ENCODE data around the gene SLC2A4. TPM values are rescaled to one million over a fixed set of nuclear protein-coding genes. Genes with fewer than 3 reads are reported as not detected.

The SLC2A4 gene
- total RNA-seq, 1 donor from 2014 or later, result 1.1 TPM

DNA sequence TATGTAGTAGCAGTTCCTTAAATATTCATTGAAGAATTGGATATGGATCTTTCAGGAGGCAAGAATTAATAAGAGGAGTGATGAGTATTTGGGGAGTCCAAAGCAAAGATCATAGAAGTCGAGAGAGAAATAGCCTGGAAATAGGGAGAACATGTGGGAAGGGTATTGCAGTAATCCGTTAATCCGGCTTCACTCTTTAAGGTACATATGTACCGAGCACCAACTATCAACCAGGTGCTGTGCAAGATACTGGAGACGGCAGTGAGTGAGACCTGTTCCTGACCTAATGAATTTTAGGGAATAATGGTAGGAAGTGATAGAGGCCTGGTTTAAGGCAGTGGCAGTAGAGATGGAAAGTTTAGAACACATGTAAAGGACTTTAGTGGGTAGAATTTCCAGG is 28.4 kb upstream of the SLC2A4 start:
- intact Hi-C loops (cut with DNase I), result no loop called here
- TF ChIP-seq, protein P1, sequence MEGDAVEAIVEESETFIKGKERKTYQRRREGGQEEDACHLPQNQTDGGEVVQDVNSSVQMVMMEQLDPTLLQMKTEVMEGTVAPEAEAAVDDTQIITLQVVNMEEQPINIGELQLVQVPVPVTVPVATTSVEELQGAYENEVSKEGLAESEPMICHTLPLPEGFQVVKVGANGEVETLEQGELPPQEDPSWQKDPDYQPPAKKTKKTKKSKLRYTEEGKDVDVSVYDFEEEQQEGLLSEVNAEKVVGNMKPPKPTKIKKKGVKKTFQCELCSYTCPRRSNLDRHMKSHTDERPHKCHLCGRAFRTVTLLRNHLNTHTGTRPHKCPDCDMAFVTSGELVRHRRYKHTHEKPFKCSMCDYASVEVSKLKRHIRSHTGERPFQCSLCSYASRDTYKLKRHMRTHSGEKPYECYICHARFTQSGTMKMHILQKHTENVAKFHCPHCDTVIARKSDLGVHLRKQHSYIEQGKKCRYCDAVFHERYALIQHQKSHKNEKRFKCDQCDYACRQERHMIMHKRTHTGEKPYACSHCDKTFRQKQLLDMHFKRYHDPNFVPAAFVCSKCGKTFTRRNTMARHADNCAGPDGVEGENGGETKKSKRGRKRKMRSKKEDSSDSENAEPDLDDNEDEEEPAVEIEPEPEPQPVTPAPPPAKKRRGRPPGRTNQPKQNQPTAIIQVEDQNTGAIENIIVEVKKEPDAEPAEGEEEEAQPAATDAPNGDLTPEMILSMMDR (IDR thresholded peaks at IDR 0.05), result no peak
- H3K27ac ChIP-seq, result peak overlapping the region; percentile 100
- no peaks in the 10 kb centered on the region for H3K9me3 ChIP-seq
- H3K4me3 ChIP-seq, result peak overlapping the region; percentile 89
- ATAC-seq (no peak), DNase-seq (no peak)
- H3K27me3 ChIP-seq (ENCODE audit: low read depth), result no peaks in the 10 kb centered on the region
- H3K36me3 ChIP-seq, result peaks cover 44% of the 10 kb centered on the region
- H3K4me1 ChIP-seq, result peaks cover 36% of the 10 kb centered on the region

DNA sequence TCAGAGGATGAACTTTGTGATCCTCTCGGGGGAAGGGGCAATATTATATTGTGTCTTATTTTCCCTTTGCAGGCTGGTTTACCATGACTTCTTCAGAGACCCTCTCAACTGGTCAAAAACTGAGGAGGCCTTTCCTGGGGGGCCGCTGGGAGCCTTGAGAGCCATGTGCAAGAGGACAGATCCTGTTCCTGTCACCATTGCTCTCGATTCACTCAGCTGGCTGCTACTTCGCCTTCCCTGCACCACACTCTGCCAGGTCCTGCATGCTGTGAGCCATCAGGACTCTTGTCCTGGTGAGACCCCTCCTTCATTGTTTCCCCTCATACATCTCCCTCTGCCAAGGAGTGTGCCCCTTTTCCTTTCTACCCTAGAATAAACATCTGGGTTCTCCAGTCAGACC is 27.0 kb upstream of the SLC2A4 start:
- Histone ChIP-seq H3K4me1 (peaks cover 35% of the 10 kb centered on the region), H3K27ac (no peak overlapping the region), H3K27me3 (ENCODE audit: low read depth) (no peaks in the 10 kb centered on the region), H3K36me3 (peaks cover 55% of the 10 kb centered on the region), H3K9me3 (no peaks in the 10 kb centered on the region), H3K4me3 (no peak overlapping the region)
- no peak for ATAC-seq
- no peak for DNase-seq
- intact Hi-C loops (cut with DNase I), result no loop called here
- TF ChIP-seq, protein P1 (IDR thresholded peaks at IDR 0.05), result no peak

DNA sequence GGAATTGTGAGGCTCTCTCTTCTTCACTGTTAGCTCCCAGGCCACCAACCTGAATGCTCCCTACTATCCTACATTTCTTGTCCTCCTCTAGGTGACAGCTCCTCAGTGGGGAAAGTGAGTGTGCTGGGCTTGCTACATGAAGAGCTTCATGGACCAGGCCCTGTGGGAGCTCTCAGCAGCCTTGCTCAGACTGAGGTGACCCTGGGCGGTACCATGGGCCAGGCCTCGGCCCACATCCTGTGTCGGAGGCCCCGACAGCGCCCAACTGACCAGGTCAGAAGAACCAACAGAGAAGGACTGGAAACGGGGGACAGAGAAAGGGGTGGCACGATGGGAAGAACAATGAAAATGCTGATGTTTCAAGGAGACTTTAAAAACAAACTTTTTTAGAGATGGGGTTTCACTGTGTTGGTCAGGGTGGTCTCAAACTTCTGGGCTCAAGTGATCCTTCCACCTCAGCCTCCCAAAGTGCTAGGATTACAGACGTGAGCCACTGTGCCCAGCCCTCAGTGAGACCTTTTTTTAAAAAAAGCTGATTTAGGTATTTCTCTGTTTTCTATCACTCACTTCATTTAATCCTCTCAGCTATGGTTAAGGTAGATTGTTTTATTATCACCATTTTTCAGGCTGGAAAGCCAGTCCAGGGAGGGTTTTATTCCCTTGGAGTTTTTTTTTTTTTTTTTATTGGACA is 24.6 kb upstream of the SLC2A4 start:
- ATAC-seq (no peak), DNase-seq (no peak)
- no peak overlapping the region for H3K27ac ChIP-seq
- TF ChIP-seq, protein P1 (IDR thresholded peaks at IDR 0.05), result no peak
- no peaks in the 10 kb centered on the region for H3K9me3 ChIP-seq
- H3K4me3 ChIP-seq, result no peak overlapping the region
- peaks cover 55% of the 10 kb centered on the region for H3K36me3 ChIP-seq
- peaks cover 40% of the 10 kb centered on the region for H3K4me1 ChIP-seq
- intact Hi-C loops (cut with DNase I), result no loop called here
- H3K27me3 ChIP-seq (ENCODE audit: low read depth), result peaks cover 9% of the 10 kb centered on the region

DNA sequence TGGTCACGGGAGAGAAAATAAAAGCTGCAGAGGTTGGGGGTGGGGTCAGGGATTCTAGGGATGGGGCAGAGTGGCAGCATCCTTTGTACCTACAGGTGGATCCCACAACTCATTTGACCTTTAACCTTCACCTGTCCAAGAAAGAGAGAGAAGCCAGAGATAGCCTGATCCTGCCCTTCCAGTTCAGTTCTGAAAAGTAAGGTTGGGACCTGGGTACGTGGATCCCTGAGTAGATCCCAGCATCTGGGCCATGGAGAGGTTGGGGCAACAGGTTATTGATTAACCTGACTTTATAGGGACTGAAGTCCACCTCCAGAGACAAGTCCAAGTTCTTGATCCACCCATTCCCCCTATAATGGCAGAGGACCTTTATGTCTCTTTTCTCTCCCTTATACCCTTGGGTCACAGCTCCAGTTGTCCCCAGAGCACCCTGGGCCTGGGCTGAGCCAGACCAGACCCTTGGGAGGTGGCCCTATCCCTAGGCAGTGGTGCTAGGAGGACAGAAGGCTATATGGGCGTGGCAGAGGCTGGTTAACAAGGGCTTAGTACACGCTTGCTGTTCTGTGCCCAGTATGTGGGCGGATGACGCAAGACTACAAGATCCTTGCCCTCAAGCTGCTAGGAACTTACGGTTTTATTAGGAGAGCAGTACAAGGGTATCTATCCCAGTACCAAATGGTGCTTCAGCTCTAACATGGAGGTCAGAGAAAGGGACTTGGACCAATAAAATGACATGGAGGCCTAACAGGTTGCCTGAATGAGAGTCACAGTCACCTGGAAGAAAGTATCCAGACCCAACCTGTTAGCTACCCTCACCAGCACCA is 22.6 kb upstream of the SLC2A4 start:
- H3K27ac ChIP-seq, result no peak overlapping the region
- intact Hi-C loops (cut with DNase I), result no loop called here
- no peaks in the 10 kb centered on the region for H3K9me3 ChIP-seq
- ATAC-seq, result peak; percentile 34 to 42
- TF ChIP-seq, protein P1 (IDR thresholded peaks at IDR 0.05), result no peak
- peaks cover 49% of the 10 kb centered on the region for H3K4me1 ChIP-seq
- peaks cover 53% of the 10 kb centered on the region for H3K36me3 ChIP-seq
- peak; percentile 89 for DNase-seq
- H3K27me3 ChIP-seq (ENCODE audit: low read depth), result peaks cover 21% of the 10 kb centered on the region
- no peak overlapping the region for H3K4me3 ChIP-seq

DNA sequence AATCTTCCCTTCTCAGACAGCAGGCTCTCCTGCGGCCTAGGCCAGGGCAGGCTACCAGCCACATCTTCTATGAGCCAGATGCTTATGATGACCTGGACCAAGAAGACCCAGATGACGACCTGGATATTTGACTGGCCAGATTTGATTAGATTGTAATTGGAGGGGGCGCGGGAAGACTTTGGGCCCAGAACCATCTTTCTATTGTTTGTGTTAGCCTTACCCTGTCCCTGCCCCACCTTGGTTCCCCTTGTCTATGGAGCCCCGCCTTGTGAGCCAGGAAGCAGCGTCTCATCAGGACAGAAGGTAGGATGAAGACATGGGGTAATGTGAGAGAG is 22.0 kb upstream of the SLC2A4 start:
- DNase-seq, result no peak
- Histone ChIP-seq H3K27ac (no peak overlapping the region), H3K4me3 (no peak overlapping the region), H3K27me3 (ENCODE audit: low read depth) (peaks cover 21% of the 10 kb centered on the region), H3K4me1 (peaks cover 52% of the 10 kb centered on the region), H3K36me3 (peaks cover 47% of the 10 kb centered on the region), H3K9me3 (no peaks in the 10 kb centered on the region)
- TF ChIP-seq, protein P1 (IDR thresholded peaks at IDR 0.05), result no peak
- intact Hi-C loops (cut with DNase I), result no loop called here
- ATAC-seq, result no peak
